DMS114 treated with DMSO at 0.1 percent for 48 hours (cell line): ENCODE results near the gene PRIMA1.

Source experiments
- DNase-seq: peaks from one replicate; lab custom pipeline; 2025; ENCODE audit not compliant: unreplicated experiment; lab: John Stamatoyannopoulos, UW

PRIMA1 gene

DNA sequence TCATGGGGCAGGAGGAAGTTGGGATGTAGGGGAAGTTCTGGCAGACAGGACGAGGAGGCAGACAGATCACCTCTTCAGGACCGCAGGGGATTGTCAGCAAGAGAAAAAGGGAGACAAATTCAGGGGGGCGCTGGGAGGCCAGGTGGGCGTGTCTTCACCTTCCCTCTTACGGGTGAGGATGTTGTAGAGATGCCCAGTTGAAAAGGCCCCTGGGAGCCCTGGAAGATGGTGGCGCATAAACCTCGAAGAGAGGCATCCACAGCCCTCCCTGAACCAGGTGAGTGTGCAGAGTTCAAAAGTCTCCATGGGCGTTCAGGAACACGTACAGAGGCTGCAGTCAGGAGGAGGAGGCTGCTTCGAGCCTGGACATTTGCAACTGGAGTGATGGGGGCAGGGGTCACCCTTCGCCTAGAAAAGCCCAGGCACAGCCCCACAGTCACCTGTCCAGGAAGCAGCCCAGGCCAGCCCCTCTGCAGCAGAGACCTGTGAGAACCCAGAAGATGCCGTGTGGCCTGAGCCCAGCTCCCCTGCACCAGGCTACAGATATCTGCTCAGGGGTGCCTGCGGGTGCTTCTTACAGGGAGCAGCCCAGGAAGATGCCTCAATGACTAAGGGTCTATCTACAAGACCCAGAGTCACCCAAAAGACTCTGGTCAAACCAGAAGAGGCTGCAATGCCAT lies 74.4 kb downstream of the PRIMA1 start:
- no peak for DNase-seq

DNA sequence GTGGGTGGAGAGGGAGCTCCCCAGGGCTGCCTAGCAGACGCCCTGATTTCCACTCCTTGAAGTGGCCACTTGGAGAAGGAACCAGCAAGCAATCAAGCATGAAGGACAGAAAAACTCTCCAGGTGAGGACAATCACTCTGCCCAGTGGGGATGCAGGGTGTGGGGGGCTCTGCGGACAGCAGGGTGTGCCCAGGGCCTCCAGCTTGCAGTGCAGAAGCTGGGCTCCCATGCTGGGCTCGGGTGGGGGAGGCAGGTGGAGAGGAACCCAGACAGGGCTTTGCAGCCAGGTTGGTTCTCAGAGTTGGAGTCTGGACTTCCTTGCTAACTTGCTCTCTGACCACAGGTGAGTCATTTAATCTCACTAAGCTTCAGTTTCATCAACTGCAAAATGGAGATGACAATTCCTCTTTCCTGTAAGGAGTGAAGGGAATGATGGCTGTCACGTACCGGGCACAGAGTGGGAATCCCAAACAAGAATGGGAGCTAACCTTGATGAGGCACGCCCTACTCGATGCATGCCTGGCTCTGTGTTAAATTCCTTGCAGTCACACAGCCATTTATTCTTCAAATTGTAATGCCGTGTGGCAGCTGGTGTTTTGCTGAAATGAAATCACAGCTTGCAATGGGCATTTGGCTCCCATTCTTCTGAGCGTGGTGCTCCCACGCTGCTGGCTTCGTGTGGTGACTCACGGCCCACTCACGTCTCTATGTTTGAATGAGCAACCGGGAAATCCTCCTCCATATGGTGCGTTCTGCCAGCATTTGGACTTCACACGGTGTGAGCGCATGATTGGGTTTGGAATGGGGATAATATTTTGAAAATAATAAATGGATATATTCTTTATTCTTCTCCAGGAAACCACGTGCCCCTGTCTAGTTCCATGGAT lies 75.2 kb downstream of the PRIMA1 start:
- DNase-seq, result no peak

GRCh38 chr14:93712079-93712837 lies 76.0 kb downstream of the PRIMA1 start:
- no peak for DNase-seq

GRCh38 chr14:93709249-93709648 lies 79.0 kb downstream of the PRIMA1 start:
- DNase-seq, result no peak

DNA sequence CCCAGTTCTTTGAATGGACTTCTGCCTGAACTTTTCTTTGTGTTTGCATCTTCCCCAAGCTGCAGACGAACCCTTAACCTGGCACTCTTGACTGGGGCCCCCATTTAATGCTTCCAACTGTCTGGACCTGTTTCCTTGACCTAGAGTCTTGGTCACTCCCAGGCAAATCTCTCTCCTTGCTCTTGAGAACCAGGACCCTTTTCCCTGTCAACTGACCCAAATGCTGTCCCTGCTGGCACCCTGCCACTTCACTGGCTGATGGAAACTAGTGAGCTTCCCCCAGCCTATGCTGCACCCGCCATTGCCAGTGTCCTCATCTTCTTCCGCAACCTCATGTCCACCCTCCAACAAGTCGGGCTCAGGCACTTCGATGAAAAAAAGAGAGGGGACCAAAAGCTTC lies 79.5 kb downstream of the PRIMA1 start:
- DNase-seq, result no peak

DNA sequence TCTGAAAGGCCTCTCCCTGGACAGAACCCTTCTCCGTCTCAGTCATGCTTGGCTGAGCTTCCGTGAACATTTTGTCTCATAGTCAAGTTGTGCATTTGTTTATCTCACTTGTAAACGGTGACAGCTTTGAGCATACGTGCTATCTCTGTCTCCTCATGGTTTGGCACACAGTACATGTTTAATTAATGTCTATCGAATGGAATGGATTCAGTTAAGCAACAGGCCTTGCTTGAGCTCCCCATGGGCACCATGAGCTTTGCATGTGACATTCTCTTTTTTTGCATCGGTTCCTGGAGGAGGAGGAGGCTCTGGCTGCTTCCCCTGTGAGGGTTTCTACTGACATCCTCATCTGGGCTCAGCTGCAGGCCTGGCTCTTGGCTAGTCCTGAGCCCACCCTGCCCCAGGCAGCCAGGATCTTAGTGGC lies 80.0 kb downstream of the PRIMA1 start:
- no peak for DNase-seq

DNA sequence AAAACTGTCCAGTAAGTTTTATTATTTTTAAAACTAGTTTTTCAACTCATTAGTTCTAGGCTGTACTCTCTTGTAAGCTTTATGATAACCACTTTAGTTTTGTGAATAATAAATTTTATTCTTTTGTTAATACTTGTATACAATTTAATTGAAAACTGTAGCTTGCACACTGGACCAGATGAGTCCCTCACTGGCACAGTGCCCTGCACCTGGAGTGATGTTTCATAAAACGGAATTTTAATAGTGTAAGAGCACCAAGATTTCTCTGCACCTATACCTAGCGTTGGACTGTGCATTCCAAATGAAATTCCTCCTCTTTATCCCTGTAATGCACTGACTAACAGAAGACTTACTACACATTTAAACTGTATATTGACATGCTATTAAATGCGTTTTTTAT lies 80.8 kb downstream of the PRIMA1 start:
- DNase-seq, result no peak

DNA sequence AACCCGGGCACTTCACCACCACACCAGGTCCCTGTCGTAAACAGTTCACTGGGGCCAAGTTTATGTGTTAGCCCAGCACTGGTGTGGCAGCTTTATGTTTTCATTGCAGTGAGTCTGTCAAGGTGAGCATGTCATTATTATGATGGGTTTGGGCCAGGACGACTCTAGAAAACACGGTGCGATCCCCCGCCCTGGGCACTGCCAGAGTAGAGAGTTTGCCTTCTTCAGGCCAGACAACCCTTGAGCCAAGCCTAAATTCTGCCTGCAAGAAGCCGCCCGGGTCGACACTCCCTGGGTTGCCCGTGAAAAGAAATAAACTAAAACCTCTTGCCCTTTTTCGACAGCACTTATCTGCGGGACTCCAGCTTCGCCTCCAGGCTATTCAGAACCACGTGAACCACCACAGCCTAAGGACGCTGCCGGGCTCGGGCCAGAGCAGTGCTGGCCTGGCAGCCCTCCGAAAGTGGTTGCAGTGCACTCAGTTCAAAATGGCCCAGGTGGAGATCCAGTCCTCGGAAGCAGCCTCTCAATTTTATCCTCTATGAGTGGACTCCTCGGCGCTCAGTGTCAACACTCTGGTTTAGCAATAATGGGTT lies 81.8 kb downstream of the PRIMA1 start:
- DNase-seq, result no peak

GRCh38 chr14:93705513-93706156 lies 82.7 kb downstream of the PRIMA1 start:
- DNase-seq, result no peak

DNA sequence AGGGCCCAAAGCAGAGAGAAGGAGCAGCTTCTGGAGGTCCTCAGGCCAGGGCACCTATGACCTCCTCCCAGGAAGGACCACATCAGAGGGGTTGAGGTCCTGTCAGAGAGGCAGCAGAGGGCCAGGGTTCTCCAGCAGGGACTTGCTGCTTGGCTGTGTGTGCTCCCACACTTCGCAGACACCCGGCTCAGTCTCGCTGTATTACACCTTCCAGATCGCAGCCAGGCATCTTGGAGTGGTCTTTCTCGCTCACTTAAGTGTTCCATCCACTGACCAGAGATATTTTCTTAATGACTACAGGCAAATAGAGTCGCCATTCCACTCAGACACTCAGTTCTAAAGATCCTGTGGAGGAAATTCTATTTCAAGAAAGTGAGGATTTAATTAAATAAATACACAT lies 84.3 kb downstream of the PRIMA1 start:
- DNase-seq, result no peak

- no peak for DNase-seq
These were observed 85.3 kb downstream of the PRIMA1 start for GRCh38 chr14:93702946-93703345.

DNA sequence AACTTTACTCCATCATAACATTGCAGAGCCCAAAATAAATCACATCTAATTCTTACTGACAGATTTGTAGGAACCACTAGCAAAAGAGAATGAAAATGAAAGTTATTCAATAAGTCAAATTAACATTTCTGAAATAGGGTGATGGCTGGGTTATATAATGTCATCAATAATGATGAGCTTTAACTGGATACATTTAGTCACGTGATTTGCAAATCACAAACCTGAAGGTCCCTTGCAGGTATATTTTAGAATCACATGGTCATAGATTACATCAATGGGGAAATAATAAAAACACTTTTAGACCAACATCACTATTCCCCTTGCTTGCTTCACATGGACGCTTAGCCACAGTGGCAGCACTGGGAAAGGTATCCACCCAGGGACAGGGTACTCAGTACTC lies 86.7 kb downstream of the PRIMA1 start:
- DNase-seq, result no peak

DNA sequence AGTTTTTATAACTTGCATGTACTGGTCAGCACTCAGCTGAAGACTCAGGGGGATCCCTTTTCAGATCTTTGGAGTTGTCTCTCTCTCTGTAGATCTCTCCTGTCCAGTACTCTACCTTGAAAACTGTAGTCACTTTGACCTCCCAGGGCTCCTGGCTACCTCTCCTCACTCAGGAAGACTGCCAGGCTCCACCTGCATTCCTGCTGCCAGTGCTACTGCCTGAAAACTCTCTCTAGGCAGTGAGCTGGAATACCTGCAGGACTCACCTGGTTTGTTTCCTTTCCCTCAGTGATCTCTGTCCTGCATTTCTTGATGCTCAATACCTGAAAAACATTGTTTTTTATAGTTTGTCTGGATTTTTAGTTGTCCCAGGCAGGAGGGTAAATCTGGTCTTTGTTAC lies 87.4 kb downstream of the PRIMA1 start:
- no peak for DNase-seq

DNA sequence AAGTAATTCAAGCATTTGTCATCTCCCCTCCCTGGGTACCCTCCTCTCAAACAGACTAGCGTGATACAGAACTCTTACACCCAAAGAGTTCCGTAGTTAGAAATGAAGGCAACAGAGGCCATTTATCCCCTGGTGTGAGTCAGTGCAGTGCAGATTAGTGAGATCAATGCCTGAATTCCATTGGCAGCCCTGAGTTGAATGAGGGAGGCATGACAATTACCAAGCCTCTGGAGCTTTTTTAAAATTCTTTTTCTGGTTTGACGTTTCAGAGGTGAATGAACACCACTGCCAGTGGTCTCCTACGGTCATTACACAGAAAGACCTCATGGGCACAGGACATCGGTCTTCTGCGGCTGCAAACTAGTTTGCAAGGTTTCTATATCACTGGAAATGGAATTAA lies 94.4 kb downstream of the PRIMA1 start:
- DNase-seq, result no peak

DNA sequence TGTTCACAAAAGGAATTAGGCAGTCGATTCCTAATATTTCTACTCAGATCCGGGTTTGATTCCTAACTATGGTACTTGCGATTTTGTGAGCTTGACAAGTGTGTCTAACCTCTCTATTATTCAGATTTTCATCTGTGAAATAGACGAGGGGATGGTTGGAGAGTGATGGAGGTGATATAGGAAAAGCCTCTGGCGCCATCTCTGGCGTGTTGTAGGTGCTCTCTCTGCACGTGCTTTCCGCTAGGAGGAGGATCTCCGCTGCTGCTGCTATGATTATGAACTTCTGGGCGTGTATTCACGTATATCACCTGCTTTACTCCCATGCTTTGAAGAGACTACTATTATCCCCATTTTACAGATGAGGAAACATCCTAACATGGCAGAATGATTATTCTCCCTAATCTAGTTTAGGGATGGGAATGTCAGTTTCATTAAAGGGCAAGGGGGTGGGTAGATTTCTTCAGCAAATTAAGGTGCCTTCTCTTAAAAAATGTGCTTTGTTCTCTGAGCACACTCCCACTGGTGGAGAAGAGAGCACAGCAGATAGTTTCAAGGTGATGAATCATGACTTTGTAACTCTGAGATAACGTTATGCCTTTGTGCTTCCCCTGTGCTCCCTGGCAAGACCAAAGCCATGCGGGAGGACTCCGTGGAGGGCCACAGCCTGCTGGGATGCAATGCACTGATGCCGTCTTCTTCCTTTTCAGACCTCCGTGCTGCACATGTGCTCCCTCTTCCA lies 97.1 kb downstream of the PRIMA1 start:
- DNase-seq, result no peak

- no peak for DNase-seq
These were observed 98.1 kb downstream of the PRIMA1 start for GRCh38 chr14:93690146-93690545.

DNA sequence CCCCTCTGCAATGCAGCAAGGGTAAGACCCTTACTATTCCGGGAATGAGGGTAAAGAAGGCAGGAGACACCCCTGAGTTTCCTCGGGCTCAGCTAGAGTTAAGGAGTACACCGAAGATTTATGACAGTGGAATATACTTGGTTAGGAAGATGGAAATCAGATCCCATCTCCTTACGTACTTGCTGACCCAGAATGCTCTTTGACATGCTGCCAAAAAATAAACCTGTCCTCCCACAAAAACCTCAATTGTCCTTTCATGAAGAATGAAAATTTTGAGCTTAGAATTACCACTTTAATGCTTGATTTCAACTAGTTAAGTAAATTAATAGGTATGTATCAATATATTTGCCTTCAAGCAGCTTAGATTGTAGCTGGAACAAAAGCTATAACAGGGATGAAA lies 99.5 kb downstream of the PRIMA1 start:
- DNase-seq, result no peak

- DNase-seq, result no peak
These were observed 100.0 kb downstream of the PRIMA1 start for GRCh38 chr14:93688239-93688666.

DNA sequence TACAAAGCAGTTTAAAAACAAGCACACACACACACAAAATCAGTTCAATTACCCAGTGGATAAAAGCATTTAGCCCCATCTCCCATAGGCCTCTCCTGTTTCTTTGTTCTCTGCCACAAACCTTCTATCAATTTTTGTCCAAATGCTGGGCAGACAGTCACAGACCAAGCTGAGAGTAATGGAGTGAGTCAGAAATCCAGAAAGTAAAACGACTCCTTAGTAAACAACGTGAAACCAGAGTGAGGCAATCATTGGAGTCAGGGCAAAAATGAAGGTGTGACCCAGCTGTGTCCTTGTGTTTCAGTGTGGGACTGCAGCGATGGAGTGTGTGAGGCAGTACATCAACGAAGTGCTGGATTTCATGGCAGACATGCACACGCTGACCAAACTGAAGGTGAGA lies 102.0 kb downstream of the PRIMA1 start:
- no peak for DNase-seq
